Neural cell (in vitro differentiated cells): ENCODE measurements around the gene PSMB7. TPM values are rescaled to one million over a fixed set of nuclear protein-coding genes. Genes with fewer than 3 reads are reported as not detected.

ENCODE experiments used
- H2AFZ ChIP-seq: fragments of 200-600, 300-800 bp; sonication (generic), shearing (Covaris generic); 2 replicates; pipeline ENCODE4 v1.6.0; 2014; ENCODE audit warnings: low read depth, mild to moderate bottlenecking, antibody characterized with exemption, low read length, moderate library complexity
- H3F3A ChIP-seq: fragments of 200-600 bp; shearing (Covaris generic); 2 replicates; pipeline ENCODE4 v1.6.1; 2016; ENCODE audit warnings: mild to moderate bottlenecking, moderate library complexity, mixed read lengths, antibody characterized with exemption, low read length; ENCODE audit not compliant: insufficient read depth, poor library complexity, severe bottlenecking
- H3K27ac ChIP-seq: fragments of 200-600, 300-800 bp; sonication (generic), shearing (Covaris generic); 2 replicates; pipeline ENCODE4 v1.5.1; 2014; ENCODE audit warnings: mild to moderate bottlenecking, low read length, moderate library complexity
- H3K27me3 ChIP-seq: fragments of 300-800, 200-600 bp; sonication (generic), shearing (Covaris generic); 2 replicates; pipeline ENCODE4 v1.6.0; 2014; ENCODE audit warnings: mild to moderate bottlenecking, low read depth, low read length, moderate library complexity; ENCODE audit not compliant: insufficient read depth
- H3K36me3 ChIP-seq: fragments of 300-800, 200-600 bp; sonication (generic), shearing (Covaris generic); 2 replicates; pipeline ENCODE4 v1.5.1; 2014; ENCODE audit warnings: mild to moderate bottlenecking, antibody characterized with exemption, low read length, moderate library complexity; ENCODE audit not compliant: insufficient read depth
- H3K4me2 ChIP-seq: fragments of 300-800, 200-600 bp; sonication (generic), shearing (Covaris generic); 2 replicates; pipeline ENCODE4 v1.6.0; 2014; ENCODE audit warnings: mild to moderate bottlenecking, low read length
- H3K4me3 ChIP-seq: fragments of 300-800, 200-600 bp; sonication (generic), shearing (Covaris generic); 2 replicates; pipeline ENCODE4 v1.5.1; 2014; ENCODE audit warnings: mild to moderate bottlenecking, low read length, moderate library complexity
- H3K79me2 ChIP-seq: fragments of 200-600 bp; shearing (Covaris generic); replicated peaks from 2 replicates; pipeline ENCODE4 v1.6.0; 2014; ENCODE audit warnings: mild to moderate bottlenecking, low read length, moderate library complexity; ENCODE audit not compliant: insufficient read depth
- H3K9ac ChIP-seq: fragments of 300-800, 200-600 bp; sonication (generic), shearing (Covaris generic); 2 replicates; pipeline ENCODE4 v1.6.1; 2016; ENCODE audit warnings: mild to moderate bottlenecking, low read length, mixed read lengths
- H3K9me2 ChIP-seq: fragments of 200-600 bp; shearing (Covaris generic); 2 replicates; pipeline ENCODE4 v1.6.1; 2016; ENCODE audit warnings: mild to moderate bottlenecking, low read length, mixed read lengths; ENCODE audit not compliant: insufficient read depth
- H3K9me3 ChIP-seq: fragments of 200-600, 300-800 bp; sonication (generic), shearing (Covaris generic); 2 replicates; pipeline ENCODE4 v1.6.1; 2016; ENCODE audit warnings: mild to moderate bottlenecking, mixed run types, low read length, moderate library complexity, mixed read lengths
- H4K20me1 ChIP-seq: fragments of 200-600 bp; shearing (Covaris generic); 2 replicates; pipeline ENCODE4 v1.6.1; 2016; ENCODE audit warnings: mild to moderate bottlenecking, mixed run types; ENCODE audit not compliant: insufficient read depth
- CTCF ChIP-seq: fragments of 450-650 bp; IDR thresholded peaks from 2 replicates; pipeline ENCODE4 v1.5.1; 2014; ENCODE audit warnings: antibody characterized with exemption, mild to moderate bottlenecking, moderate library complexity; ENCODE audit not compliant: poor library complexity, severe bottlenecking
- EP300 ChIP-seq: fragments of 450-650 bp; conservative IDR thresholded peaks from 2 replicates; pipeline ENCODE4 v1.6.1; 2014; ENCODE audit warnings: antibody characterized with exemption, mild to moderate bottlenecking, moderate library complexity; ENCODE audit not compliant: poor library complexity, severe bottlenecking
- EZH2 ChIP-seq: fragments of 200-600, 300-800 bp; shearing (Covaris generic), sonication (generic); IDR thresholded peaks from 2 replicates; pipeline ENCODE4 v1.6.1; 2014; ENCODE audit warnings: antibody characterized with exemption, low read length, borderline replicate concordance, mild to moderate bottlenecking; ENCODE audit not compliant: insufficient read depth, poor library complexity, severe bottlenecking
- MXI1 ChIP-seq: fragments of 450-650 bp; conservative IDR thresholded peaks from 2 replicates; pipeline ENCODE4 v1.6.1; 2014; ENCODE audit warnings: antibody characterized with exemption, mild to moderate bottlenecking; ENCODE audit not compliant: poor library complexity, severe bottlenecking
- POLR2AphosphoS5 ChIP-seq: IDR thresholded peaks from 2 replicates; pipeline ENCODE4 v1.6.1; 2012
- RAD21 ChIP-seq: fragments of 450-650 bp; conservative IDR thresholded peaks from 2 replicates; pipeline ENCODE4 v1.6.1; 2014; ENCODE audit warnings: antibody characterized with exemption, mild to moderate bottlenecking, moderate library complexity
- REST ChIP-seq: IDR thresholded peaks from 2 replicates; pipeline ENCODE4 v1.6.1; 2012; ENCODE audit warnings: borderline replicate concordance
- SMC3 ChIP-seq: fragments of 450-650 bp; conservative IDR thresholded peaks from 2 replicates; pipeline ENCODE4 v1.6.1; 2014; ENCODE audit warnings: antibody characterized with exemption, mild to moderate bottlenecking, moderate library complexity; ENCODE audit not compliant: poor library complexity
- TAF1 ChIP-seq: IDR thresholded peaks from 2 replicates; pipeline ENCODE4 v1.6.1; 2012; ENCODE audit warnings: low read depth
- polyA plus RNA-seq: library from polyadenylated mRNA; depleted of rRNA; stranded (reverse); fragments of >200 nt; gene quantifications from 2 replicates; pipeline ENCODE4 v1.2.3, GENCODE V29; 2014

Gene PSMB7
- polyA plus RNA-seq, 1 donor from 2014 or later: 363 TPM

GRCh38 chr9:124429530-124429867, 14.3 kb upstream of the PSMB7 start:
- H3K9me3 ChIP-seq: no peaks in the 10 kb centered on the region
- no peak overlapping the region for H3K4me2 ChIP-seq
- no peaks in the 10 kb centered on the region for H3F3A ChIP-seq
- no peaks in the 10 kb centered on the region for H3K27me3 ChIP-seq
- H3K36me3 ChIP-seq: no peaks in the 10 kb centered on the region
- no peaks in the 10 kb centered on the region for H3K9me2 ChIP-seq
- no peak overlapping the region for H3K9ac ChIP-seq
- TF ChIP-seq SMC3 (no peak), TAF1 (no peak), EP300 (no peak), EZH2 (no peak), CTCF (no peak), REST (no peak), POLR2AphosphoS5 (no peak), RAD21 (no peak), MXI1 (no peak)
- no peak overlapping the region for H3K27ac ChIP-seq
- no peak overlapping the region for H2AFZ ChIP-seq
- no peak overlapping the region for H3K4me3 ChIP-seq
- no peaks in the 10 kb centered on the region for H4K20me1 ChIP-seq
- H3K79me2 ChIP-seq: no peaks in the 10 kb centered on the region

DNA sequence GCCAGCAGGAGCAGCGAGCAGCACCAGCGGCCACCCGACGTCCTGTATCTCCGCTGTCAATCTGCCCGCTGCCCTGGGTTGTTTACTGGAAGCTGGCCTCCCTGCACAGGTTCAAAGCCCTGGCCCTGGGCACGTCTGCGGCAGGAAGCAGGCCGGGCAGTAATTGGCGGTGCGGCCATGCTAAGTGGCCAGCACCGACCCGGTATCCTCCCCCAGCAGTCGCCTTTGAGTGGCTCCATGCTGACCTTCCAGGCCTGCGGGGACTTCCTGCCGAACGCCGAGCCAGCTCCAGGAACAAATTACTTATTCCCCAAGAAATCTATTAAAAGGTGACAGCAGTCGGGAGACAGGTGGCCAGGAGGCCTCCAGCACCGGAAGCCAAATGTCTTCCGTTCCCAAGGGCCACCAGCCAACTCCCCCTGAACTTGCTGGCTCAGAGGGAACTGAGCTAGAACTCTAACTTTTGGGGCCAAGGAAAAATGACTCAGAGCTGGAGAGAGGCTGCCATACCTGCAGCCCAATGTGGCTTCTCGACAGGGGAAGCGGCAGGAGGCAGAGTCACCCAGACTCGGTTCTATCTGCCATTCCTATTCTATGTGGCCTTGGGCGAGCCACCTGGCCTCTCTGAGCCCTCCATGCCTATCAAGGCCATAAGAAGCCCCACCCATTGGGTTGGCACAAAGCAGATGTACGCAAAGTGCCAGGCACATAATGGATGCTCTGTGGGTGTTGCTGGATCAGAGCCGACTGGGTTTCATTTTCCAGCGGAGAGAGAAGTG, 13.7 kb upstream of the PSMB7 start:
- Histone ChIP-seq H3K27me3 (no peaks in the 10 kb centered on the region), H3K36me3 (no peaks in the 10 kb centered on the region), H3K9me3 (no peaks in the 10 kb centered on the region), H3K9me2 (no peaks in the 10 kb centered on the region), H3K9ac (no peak overlapping the region), H2AFZ (no peak overlapping the region), H3K79me2 (no peaks in the 10 kb centered on the region), H3K4me3 (no peak overlapping the region), H3K27ac (no peak overlapping the region), H3F3A (no peaks in the 10 kb centered on the region), H4K20me1 (no peaks in the 10 kb centered on the region), H3K4me2 (no peak overlapping the region)
- TF ChIP-seq REST: no peak
- TF ChIP-seq RAD21: no peak
- TF ChIP-seq CTCF: no peak
